ENCODE data around the gene CHRM2. TPM values are rescaled to one million over a fixed set of nuclear protein-coding genes. Genes with fewer than 3 reads are reported as not detected.

CHRM2 gene
- total RNA-seq, 1 donor from 2014 or later = 0.52 TPM

DNA sequence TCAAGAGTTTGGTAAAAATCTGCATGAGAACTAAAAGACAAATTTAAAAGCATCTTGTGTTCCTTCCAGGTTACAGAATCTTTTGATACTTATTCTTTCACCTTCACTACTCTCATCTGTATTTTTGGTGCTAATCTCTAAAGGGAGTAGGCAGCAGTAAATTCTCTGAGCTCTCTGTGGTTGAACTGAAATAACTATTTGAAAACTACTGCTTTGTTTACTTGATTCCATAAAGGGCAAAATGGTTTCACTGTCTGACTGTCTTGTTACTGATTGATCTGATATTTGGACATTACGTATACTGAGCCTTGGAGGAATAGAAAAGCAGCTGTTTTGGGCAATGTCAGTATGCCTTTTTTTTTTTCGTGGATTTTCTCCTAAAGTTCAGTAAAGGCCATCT is 103.3 kb downstream of the CHRM2 start:
- no peaks in the 10 kb centered on the region for H3K4me1 ChIP-seq (ENCODE audit: control insufficient read depth in 3 of 3, insufficient read depth in 3 of 3, low read length in 3 of 3)
- no peaks in the 10 kb centered on the region for H3K9me3 ChIP-seq (ENCODE audit: control insufficient read depth in 3 of 3, low read length in 3 of 3)
- H3K27ac ChIP-seq (ENCODE audit: low read depth, low read length) = no peak overlapping the region
- no peaks in the 10 kb centered on the region for H3K27me3 ChIP-seq (ENCODE audit: control insufficient read depth in 3 of 3, insufficient read depth in 3 of 3, low read length in 3 of 3)
- no peak overlapping the region for H3K9ac ChIP-seq (ENCODE audit: low read depth in 1 of 3, low read length in 3 of 3)
- H3K4me3 ChIP-seq (ENCODE audit: low read length in 3 of 3) = no peak overlapping the region
- no peaks in the 10 kb centered on the region for H3K36me3 ChIP-seq (ENCODE audit: control insufficient read depth in 3 of 3, insufficient read depth in 3 of 3, low read length in 3 of 3)

DNA sequence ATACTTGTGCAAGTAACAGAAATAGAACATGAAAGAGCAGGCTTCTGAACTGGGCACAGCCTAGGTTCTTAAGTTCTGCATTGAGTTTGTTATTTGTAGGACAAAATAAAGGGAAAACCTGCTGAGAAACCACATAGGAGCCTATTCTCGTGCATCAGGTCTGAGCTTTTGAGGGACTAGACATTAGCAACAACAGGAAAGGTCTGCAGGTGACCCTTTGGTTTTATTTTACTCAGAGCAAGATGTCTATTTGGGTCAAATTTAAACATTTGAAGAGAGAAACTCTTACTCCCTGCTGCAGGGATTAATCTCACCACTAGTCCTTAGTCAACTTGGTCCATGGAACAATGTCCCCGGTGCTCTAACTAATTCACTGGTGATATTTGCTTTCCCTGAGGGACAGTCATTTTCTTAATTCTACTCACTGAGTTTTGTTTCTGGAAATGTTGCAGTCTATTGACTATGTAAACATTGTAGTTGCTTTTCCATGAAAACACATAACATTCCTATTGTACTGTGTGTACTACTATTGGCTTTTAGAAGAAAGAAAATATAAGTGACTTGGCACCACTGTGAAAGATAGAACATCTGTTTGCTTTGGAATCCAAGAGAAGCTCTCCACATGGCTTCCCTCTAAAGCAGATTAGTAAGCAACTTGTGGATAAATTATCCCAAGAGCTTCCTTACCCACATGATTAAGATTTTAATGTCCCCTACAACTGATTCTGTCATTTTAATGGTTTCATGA is 108.2 kb downstream of the CHRM2 start:
- Histone ChIP-seq H3K27ac (ENCODE audit: low read depth, low read length) (no peak overlapping the region), H3K9me3 (ENCODE audit: control insufficient read depth in 3 of 3, low read length in 3 of 3) (no peaks in the 10 kb centered on the region), H3K9ac (ENCODE audit: low read depth in 1 of 3, low read length in 3 of 3) (no peak overlapping the region)

DNA sequence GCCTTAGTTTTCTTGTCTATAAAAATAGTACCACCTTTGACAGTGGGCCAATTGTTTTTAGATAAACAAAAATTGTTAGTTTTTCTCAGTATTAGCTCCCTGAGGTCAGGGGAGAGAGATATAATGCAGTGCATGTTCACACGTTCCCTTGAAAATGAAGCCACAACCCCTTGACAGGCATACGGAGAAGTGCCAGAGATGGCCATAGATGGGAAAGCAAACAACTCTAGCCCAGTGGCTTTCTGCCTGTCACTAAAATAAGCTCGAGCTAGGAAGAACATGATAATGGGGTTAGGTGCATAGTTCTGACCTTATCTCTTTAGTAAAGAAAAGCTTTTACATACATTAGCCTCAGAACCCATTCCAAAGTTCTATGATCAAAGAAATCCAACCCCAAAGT is 124.9 kb downstream of the CHRM2 start:
- H3K27ac ChIP-seq (ENCODE audit: low read depth, low read length) = no peak overlapping the region
- no peak overlapping the region for H3K4me3 ChIP-seq (ENCODE audit: low read length in 3 of 3)
- H3K9me3 ChIP-seq (ENCODE audit: control insufficient read depth in 3 of 3, low read length in 3 of 3) = no peaks in the 10 kb centered on the region
- H3K9ac ChIP-seq (ENCODE audit: low read depth in 1 of 3, low read length in 3 of 3) = no peak overlapping the region
- H3K27me3 ChIP-seq (ENCODE audit: control insufficient read depth in 3 of 3, insufficient read depth in 3 of 3, low read length in 3 of 3) = no peaks in the 10 kb centered on the region
- H3K36me3 ChIP-seq (ENCODE audit: control insufficient read depth in 3 of 3, insufficient read depth in 3 of 3, low read length in 3 of 3) = no peaks in the 10 kb centered on the region
- no peaks in the 10 kb centered on the region for H3K4me1 ChIP-seq (ENCODE audit: control insufficient read depth in 3 of 3, insufficient read depth in 3 of 3, low read length in 3 of 3)

More for the DNA sequence above, 108.2 kb downstream of the CHRM2 start:
- no peaks in the 10 kb centered on the region for H3K36me3 ChIP-seq (ENCODE audit: control insufficient read depth in 3 of 3, insufficient read depth in 3 of 3, low read length in 3 of 3)
- H3K27me3 ChIP-seq (ENCODE audit: control insufficient read depth in 3 of 3, insufficient read depth in 3 of 3, low read length in 3 of 3) = no peaks in the 10 kb centered on the region
- no peak overlapping the region for H3K4me3 ChIP-seq (ENCODE audit: low read length in 3 of 3)
- no peaks in the 10 kb centered on the region for H3K4me1 ChIP-seq (ENCODE audit: control insufficient read depth in 3 of 3, insufficient read depth in 3 of 3, low read length in 3 of 3)

DNA sequence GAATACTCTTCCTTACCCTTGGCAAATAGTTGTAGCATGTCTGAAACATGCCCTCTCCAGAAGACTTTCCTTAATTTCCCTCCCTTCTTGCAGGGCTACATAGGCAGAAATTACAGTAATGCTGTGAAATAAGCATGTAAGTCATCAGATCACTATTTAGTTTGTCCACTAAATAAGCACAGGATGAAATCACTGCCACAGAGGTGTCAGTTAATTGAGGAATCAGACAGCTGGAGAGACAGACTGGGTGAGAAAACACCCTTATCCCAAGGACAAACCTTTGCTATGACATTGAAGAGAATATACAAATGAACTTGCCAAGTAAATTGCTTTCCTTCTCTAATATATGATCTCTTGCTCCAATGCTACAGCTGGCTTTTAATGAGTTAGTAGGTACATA is 129.3 kb downstream of the CHRM2 start:
- no peak overlapping the region for H3K4me3 ChIP-seq (ENCODE audit: low read length in 3 of 3)
- H3K4me1 ChIP-seq (ENCODE audit: control insufficient read depth in 3 of 3, insufficient read depth in 3 of 3, low read length in 3 of 3) = no peaks in the 10 kb centered on the region
- no peaks in the 10 kb centered on the region for H3K36me3 ChIP-seq (ENCODE audit: control insufficient read depth in 3 of 3, insufficient read depth in 3 of 3, low read length in 3 of 3)
- no peak overlapping the region for H3K9ac ChIP-seq (ENCODE audit: low read depth in 1 of 3, low read length in 3 of 3)
- no peaks in the 10 kb centered on the region for H3K9me3 ChIP-seq (ENCODE audit: control insufficient read depth in 3 of 3, low read length in 3 of 3)
- no peak overlapping the region for H3K27ac ChIP-seq (ENCODE audit: low read depth, low read length)
- no peaks in the 10 kb centered on the region for H3K27me3 ChIP-seq (ENCODE audit: control insufficient read depth in 3 of 3, insufficient read depth in 3 of 3, low read length in 3 of 3)

GRCh38 chr7:136998495-136998894 is 130.0 kb downstream of the CHRM2 start:
- Histone ChIP-seq H3K4me1 (ENCODE audit: control insufficient read depth in 3 of 3, insufficient read depth in 3 of 3, low read length in 3 of 3) (no peaks in the 10 kb centered on the region), H3K4me3 (ENCODE audit: low read length in 3 of 3) (no peak overlapping the region), H3K9ac (ENCODE audit: low read depth in 1 of 3, low read length in 3 of 3) (no peak overlapping the region), H3K36me3 (ENCODE audit: control insufficient read depth in 3 of 3, insufficient read depth in 3 of 3, low read length in 3 of 3) (no peaks in the 10 kb centered on the region), H3K9me3 (ENCODE audit: control insufficient read depth in 3 of 3, low read length in 3 of 3) (no peaks in the 10 kb centered on the region), H3K27ac (ENCODE audit: low read depth, low read length) (no peak overlapping the region), H3K27me3 (ENCODE audit: control insufficient read depth in 3 of 3, insufficient read depth in 3 of 3, low read length in 3 of 3) (no peaks in the 10 kb centered on the region)

- no peaks in the 10 kb centered on the region for H3K36me3 ChIP-seq (ENCODE audit: control insufficient read depth in 3 of 3, insufficient read depth in 3 of 3, low read length in 3 of 3)
- no peaks in the 10 kb centered on the region for H3K27me3 ChIP-seq (ENCODE audit: control insufficient read depth in 3 of 3, insufficient read depth in 3 of 3, low read length in 3 of 3)
- no peaks in the 10 kb centered on the region for H3K4me1 ChIP-seq (ENCODE audit: control insufficient read depth in 3 of 3, insufficient read depth in 3 of 3, low read length in 3 of 3)
- no peak overlapping the region for H3K4me3 ChIP-seq (ENCODE audit: low read length in 3 of 3)
- no peaks in the 10 kb centered on the region for H3K9me3 ChIP-seq (ENCODE audit: control insufficient read depth in 3 of 3, low read length in 3 of 3)
- H3K27ac ChIP-seq (ENCODE audit: low read depth, low read length) = no peak overlapping the region
- no peak overlapping the region for H3K9ac ChIP-seq (ENCODE audit: low read depth in 1 of 3, low read length in 3 of 3)
Measured at GRCh38 chr7:137000621-137001020, 132.2 kb downstream of the CHRM2 start.

GRCh38 chr7:137001041-137001440 is 132.6 kb downstream of the CHRM2 start:
- H3K9me3 ChIP-seq (ENCODE audit: control insufficient read depth in 3 of 3, low read length in 3 of 3) = no peaks in the 10 kb centered on the region
- H3K4me3 ChIP-seq (ENCODE audit: low read length in 3 of 3) = no peak overlapping the region
- no peaks in the 10 kb centered on the region for H3K27me3 ChIP-seq (ENCODE audit: control insufficient read depth in 3 of 3, insufficient read depth in 3 of 3, low read length in 3 of 3)
- H3K36me3 ChIP-seq (ENCODE audit: control insufficient read depth in 3 of 3, insufficient read depth in 3 of 3, low read length in 3 of 3) = no peaks in the 10 kb centered on the region
- H3K27ac ChIP-seq (ENCODE audit: low read depth, low read length) = no peak overlapping the region
- no peaks in the 10 kb centered on the region for H3K4me1 ChIP-seq (ENCODE audit: control insufficient read depth in 3 of 3, insufficient read depth in 3 of 3, low read length in 3 of 3)
- H3K9ac ChIP-seq (ENCODE audit: low read depth in 1 of 3, low read length in 3 of 3) = no peak overlapping the region

GRCh38 chr7:137001478-137001877 is 133.0 kb downstream of the CHRM2 start:
- no peaks in the 10 kb centered on the region for H3K27me3 ChIP-seq (ENCODE audit: control insufficient read depth in 3 of 3, insufficient read depth in 3 of 3, low read length in 3 of 3)
- H3K27ac ChIP-seq (ENCODE audit: low read depth, low read length) = no peak overlapping the region
- no peak overlapping the region for H3K4me3 ChIP-seq (ENCODE audit: low read length in 3 of 3)
- no peak overlapping the region for H3K9ac ChIP-seq (ENCODE audit: low read depth in 1 of 3, low read length in 3 of 3)
- no peaks in the 10 kb centered on the region for H3K36me3 ChIP-seq (ENCODE audit: control insufficient read depth in 3 of 3, insufficient read depth in 3 of 3, low read length in 3 of 3)
- H3K9me3 ChIP-seq (ENCODE audit: control insufficient read depth in 3 of 3, low read length in 3 of 3) = no peaks in the 10 kb centered on the region
- no peaks in the 10 kb centered on the region for H3K4me1 ChIP-seq (ENCODE audit: control insufficient read depth in 3 of 3, insufficient read depth in 3 of 3, low read length in 3 of 3)

GRCh38 chr7:137003086-137003485 is 134.6 kb downstream of the CHRM2 start:
- Histone ChIP-seq H3K9ac (ENCODE audit: low read depth in 1 of 3, low read length in 3 of 3) (no peak overlapping the region), H3K9me3 (ENCODE audit: control insufficient read depth in 3 of 3, low read length in 3 of 3) (no peaks in the 10 kb centered on the region), H3K4me1 (ENCODE audit: control insufficient read depth in 3 of 3, insufficient read depth in 3 of 3, low read length in 3 of 3) (no peaks in the 10 kb centered on the region), H3K4me3 (ENCODE audit: low read length in 3 of 3) (no peak overlapping the region), H3K27ac (ENCODE audit: low read depth, low read length) (no peak overlapping the region), H3K27me3 (ENCODE audit: control insufficient read depth in 3 of 3, insufficient read depth in 3 of 3, low read length in 3 of 3) (no peaks in the 10 kb centered on the region), H3K36me3 (ENCODE audit: control insufficient read depth in 3 of 3, insufficient read depth in 3 of 3, low read length in 3 of 3) (no peaks in the 10 kb centered on the region)

GRCh38 chr7:137003566-137003965 is 135.1 kb downstream of the CHRM2 start:
- H3K27me3 ChIP-seq (ENCODE audit: control insufficient read depth in 3 of 3, insufficient read depth in 3 of 3, low read length in 3 of 3) = no peaks in the 10 kb centered on the region
- no peaks in the 10 kb centered on the region for H3K9me3 ChIP-seq (ENCODE audit: control insufficient read depth in 3 of 3, low read length in 3 of 3)
- no peak overlapping the region for H3K4me3 ChIP-seq (ENCODE audit: low read length in 3 of 3)
- no peaks in the 10 kb centered on the region for H3K4me1 ChIP-seq (ENCODE audit: control insufficient read depth in 3 of 3, insufficient read depth in 3 of 3, low read length in 3 of 3)
- no peak overlapping the region for H3K27ac ChIP-seq (ENCODE audit: low read depth, low read length)
- H3K36me3 ChIP-seq (ENCODE audit: control insufficient read depth in 3 of 3, insufficient read depth in 3 of 3, low read length in 3 of 3) = no peaks in the 10 kb centered on the region
- H3K9ac ChIP-seq (ENCODE audit: low read depth in 1 of 3, low read length in 3 of 3) = no peak overlapping the region
